GM12891 (cell line): ENCODE data around the gene LCE7A.

Experiments used
- PAX5 ChIP-seq: IDR thresholded peaks from 2 replicates; pipeline ENCODE4 v1.6.1; 2011; ENCODE audit warnings: low read length, moderate library complexity, mild to moderate bottlenecking; ENCODE audit not compliant: insufficient read depth, severe bottlenecking
- POLR2A ChIP-seq: IDR thresholded peaks from 2 replicates; pipeline ENCODE4 v1.6.1; 2011; ENCODE audit warnings: low read depth, low read length, control low read depth
- POLR2AphosphoS5 ChIP-seq: IDR thresholded peaks from 2 replicates; pipeline ENCODE4 v1.6.1; 2011; ENCODE audit warnings: low read depth, low read length, control low read depth
- SPI1 ChIP-seq: IDR thresholded peaks from 2 replicates; pipeline ENCODE4 v1.6.1; 2011; ENCODE audit warnings: low read depth, low read length, control low read depth
- TAF1 ChIP-seq: IDR thresholded peaks from 2 replicates; pipeline ENCODE4 v1.6.1; 2011; ENCODE audit warnings: low read depth, low read length, control low read depth

GRCh38 chr1:152904688-152905440 is 45.1 kb downstream of the LCE7A start:
- no peak for TF ChIP-seq POLR2AphosphoS5
- TF ChIP-seq POLR2A: no peak
- TF ChIP-seq TAF1: no peak
- no peak for TF ChIP-seq SPI1
- no peak for TF ChIP-seq PAX5
